GM12878 (cell line): Measurements from ENCODE around the gene ARHGAP6. TPM values are rescaled to one million over a fixed set of nuclear protein-coding genes. Genes with fewer than 3 reads are reported as not detected.

Experiments used
- ATAC-seq: fragments of 200-7000 bp; cut with Tn5 transposase; 3 replicates; pipeline ENCODE4 v1.9.1; 2020; ENCODE audit warnings: mild to moderate bottlenecking, moderate library complexity
- BruUV-seq: library from RNA; stranded (reverse); fragments of 400-500 nt; replicated peaks from 2 replicates; lab custom pipeline; 2021; lab: Mats Ljungman, UMichigan
- CTCF ChIA-PET: fragments of 300-600 bp; sonication (Branson Sonifier 250); formaldehyde crosslinking; extraction: SDS; loops from one replicate; lab custom pipeline; 2021; ENCODE audit warnings: inconsistent platforms; lab: Yijun Ruan, JAX
- POLR2A ChIA-PET: fragments of 350-600 bp; formaldehyde crosslinking; extraction: SDS; loops from one replicate; lab custom pipeline; 2021; ENCODE audit warnings: inconsistent platforms; lab: Charles Lee
- RAD21 ChIA-PET: fragments of 300-600 bp; sonication (Branson Sonifier 250); formaldehyde crosslinking; loops from one replicate; lab custom pipeline; 2023; ENCODE audit warnings: antibody characterized with exemption; ENCODE audit not compliant: unreplicated experiment; lab: Charles Lee
- SMC1A ChIA-PET: fragments of 300-600 bp; sonication (Branson Sonifier 250); formaldehyde crosslinking; loops from one replicate; lab custom pipeline; 2023; ENCODE audit not compliant: unreplicated experiment, uncharacterized antibody; lab: Charles Lee
- DNase-seq: peaks from one replicate; pipeline ENCODE4 v3.0.0-alpha.2; 2011; ENCODE audit warnings: low read depth, low spot score
- FAIRE-seq: peaks from 3 replicates; lab custom pipeline; 2011; peaks lifted over from hg19 to GRCh38; lab: Jason Lieb, UNC
- H2AFZ ChIP-seq: 2 replicates; pipeline ENCODE4 v1.6.0; 2011; ENCODE audit warnings: low read depth, low read length, control low read depth; ENCODE audit not compliant: control insufficient read depth
- H3K27ac ChIP-seq: 2 replicates; pipeline ENCODE4 v1.5.1; 2011; ENCODE audit warnings: control low read depth; ENCODE audit not compliant: control insufficient read depth, insufficient read depth
- H3K27me3 ChIP-seq, 2 experiments: replicated peaks in 1 of 2; 2 replicates each; pipeline versions ENCODE4 v1.6.0 to v1.6.1; 2011; ENCODE audit warnings: low read length in 1 of 2; ENCODE audit not compliant: control insufficient read depth in 2 of 2, insufficient read depth in 2 of 2
- H3K36me3 ChIP-seq, 2 experiments: 2 replicates each; pipeline ENCODE4 v1.5.1; 2011; ENCODE audit warnings: low read length in 1 of 2; ENCODE audit not compliant: control insufficient read depth in 2 of 2, insufficient read depth in 2 of 2
- H3K4me1 ChIP-seq: 2 replicates; pipeline ENCODE4 v1.6.1; 2011; ENCODE audit warnings: mild to moderate bottlenecking, low read length, moderate library complexity, mixed read lengths; ENCODE audit not compliant: control insufficient read depth, insufficient read depth
- H3K4me2 ChIP-seq: 2 replicates; pipeline ENCODE4 v1.6.0; 2011; ENCODE audit warnings: control low read depth; ENCODE audit not compliant: control insufficient read depth, insufficient read depth
- H3K4me3 ChIP-seq: fragments of 200-600 bp; sonication (generic); 2 replicates; pipeline ENCODE4 v1.5.1; 2016
- H3K79me2 ChIP-seq: 2 replicates; pipeline ENCODE4 v1.6.0; 2011; ENCODE audit warnings: low read length; ENCODE audit not compliant: control insufficient read depth, insufficient read depth
- H3K9ac ChIP-seq: 2 replicates; pipeline ENCODE4 v1.8.0; 2011; ENCODE audit warnings: low read length, control low read depth, mixed read lengths; ENCODE audit not compliant: control insufficient read depth, insufficient read depth
- H3K9me3 ChIP-seq: replicated peaks from 3 replicates; pipeline ENCODE4 v1.5.1; 2011; ENCODE audit warnings: mild to moderate bottlenecking, low read length; ENCODE audit not compliant: control insufficient read depth, insufficient read depth
- H4K20me1 ChIP-seq: 2 replicates; pipeline ENCODE4 v1.6.0; 2011; ENCODE audit not compliant: control insufficient read depth, insufficient read depth
- EZH2 ChIP-seq: IDR thresholded peaks from 2 replicates; pipeline ENCODE4 v1.6.1; 2012; ENCODE audit warnings: low read depth, mild to moderate bottlenecking, control low read depth, inconsistent platforms, low read length, borderline replicate concordance; ENCODE audit not compliant: control insufficient read depth
- HDGF ChIP-seq: fragments of 450-650 bp; IDR thresholded peaks from 2 replicates; pipeline ENCODE4 v1.6.1; 2016; ENCODE audit warnings: antibody characterized with exemption
- PML ChIP-seq: IDR thresholded peaks from 2 replicates; pipeline ENCODE4 v1.6.1; 2012; ENCODE audit warnings: low read length, inconsistent platforms
- POLR2AphosphoS5 ChIP-seq: IDR thresholded peaks from 2 replicates; pipeline ENCODE4 v1.6.1; 2011; ENCODE audit warnings: mild to moderate bottlenecking, low read length, inconsistent platforms
- ZBTB4 ChIP-seq: fragments of 450-650 bp; formaldehyde crosslinking; IDR thresholded peaks from 2 replicates; pipeline ENCODE4 v1.4.0; 2022; ENCODE audit warnings: mild to moderate bottlenecking, moderate library complexity
- ZNF217 ChIP-seq: fragments of 450-650 bp; IDR thresholded peaks from 2 replicates; pipeline ENCODE4 v1.6.1; 2017; ENCODE audit warnings: antibody characterized with exemption, mild to moderate bottlenecking
- WGBS: methylation state at CpG from one replicate; pipeline ENCODE4 v1.1.6; 2016; ENCODE audit warnings: low lambda C conversion rate; ENCODE audit not compliant: insufficient replicate concordance, insufficient coverage; ENCODE audit errors: missing lambda C conversion rate; 5-methylcytosine and 5-hydroxymethylcytosine counted together
- in situ Hi-C: fragments of 300-500 bp; cut with MboI; formaldehyde crosslinking; loops from 9 replicates; pipeline ENCODE4 v1.14.3; 2018; ENCODE audit warnings: mixed read lengths
- intact Hi-C: fragments of 100-400 bp; cut with micrococcal nuclease; formaldehyde crosslinking; loops from one replicate; pipeline ENCODE4 v1.14.2; 2022; ENCODE audit not compliant: unreplicated experiment
- polyA plus RNA-seq, 11 experiments: library from polyadenylated mRNA; depleted of rRNA in 4 of 11; unstranded in 6 of 11; stranded (reverse) in 5 of 11; fragments of >200 nt; fragmentation: Nextera tagmentation in 4 of 11; fragmentation: Illumina TruSeq in 1 of 11; extraction: Ambion mirVana in 4 of 11; extraction: Trizol in 1 of 11; gene quantifications; 1 replicate in 1 of 11; 2 replicates in 10 of 11; pipeline versions ENCODE4 v1.2.1 to v1.2.3, GENCODE V29; 2011 to 2016; ENCODE audit warnings: inconsistent platforms in 2 of 11, missing spikeins in 2 of 11, low read depth in 1 of 11
- total RNA-seq, 4 experiments: library from RNA; depleted of rRNA in 3 of 4; stranded (reverse); fragments of >200 nt in 3 of 4; fragmentation: Illumina TruSeq in 1 of 4; extraction: Trizol in 1 of 4; gene quantifications; 2 replicates each; pipeline versions ENCODE4 v1.2.1 to v1.2.3, GENCODE V29; 2013 to 2021
- TF ChIP-seq, protein P1 (sequence below): IDR thresholded peaks from 2 replicates; pipeline ENCODE4 v1.6.1; 2011; ENCODE audit warnings: low read depth, mild to moderate bottlenecking, low read length, moderate library complexity, borderline replicate concordance; ENCODE audit errors: extremely low read depth

Gene ARHGAP6
- total and polyA plus RNA-seq, 10 of the 15 experiments (the other 5 are each of a cell fraction or from before 2014, with no cell fraction given): 0.20 to 1.8 (median 0.76) TPM

- no peaks in the 10 kb centered on the region for H3K27me3 ChIP-seq
- intact Hi-C loops: no loop called here
- RAD21 ChIA-PET: no interaction called here
- H4K20me1 ChIP-seq: no peaks in the 10 kb centered on the region
- 17% methylated on average over 2 of the region's 2 CpGs for WGBS
- no TSS peak for BruUV-seq
- no peaks in the 10 kb centered on the region for H3K79me2 ChIP-seq
- no peaks in the 10 kb centered on the region for H3K4me1 ChIP-seq
- no peak overlapping the region for H3K4me3 ChIP-seq
- FAIRE-seq (no peak), ATAC-seq (no peak), DNase-seq (no peak)
- SMC1A ChIA-PET: interaction anchor here (2.4 kb wide), 1 partner anchor 9 kb away, joined by 10 read pairs; no protein-coding TSS in a partner anchor
- no peaks in the 10 kb centered on the region for H3K36me3 ChIP-seq
- no peak overlapping the region for H3K4me2 ChIP-seq
- CTCF ChIA-PET: interaction anchor here (2.0 kb wide), 1 partner anchor 37 kb away, joined by 6 read pairs; no protein-coding TSS in a partner anchor
- H3K9ac ChIP-seq: no peak overlapping the region
- POLR2A ChIA-PET: no interaction called here
- in situ Hi-C loops: no loop called here
- no peak overlapping the region for H3K27ac ChIP-seq
- H2AFZ ChIP-seq: no peak overlapping the region
- TF ChIP-seq PML (no peak), ZBTB4 (CRISPR knock-in tag) (no peak), ZNF217 (no peak), HDGF (no peak), POLR2AphosphoS5 (no peak), EZH2 (no peak)
- TF ChIP-seq, protein P1, sequence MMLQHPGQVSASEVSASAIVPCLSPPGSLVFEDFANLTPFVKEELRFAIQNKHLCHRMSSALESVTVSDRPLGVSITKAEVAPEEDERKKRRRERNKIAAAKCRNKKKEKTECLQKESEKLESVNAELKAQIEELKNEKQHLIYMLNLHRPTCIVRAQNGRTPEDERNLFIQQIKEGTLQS: no peak
- no peaks in the 10 kb centered on the region for H3K9me3 ChIP-seq
These were observed 21.4 kb upstream of the ARHGAP6 start for GRCh38 chrX:11687157-11687556.
